Fibroblast of skin of right quadriceps (primary cell): ENCODE data around the gene DNMT3A.
A peak's percentile ranks its signal among the peaks of the same experiment; 100 is the strongest.
"Not testable (repeated sequence)": the region's sequence is repeated elsewhere in the genome, so short reads cannot be mapped to it uniquely, and the experiment has no call there.

Experiments
- DNase-seq: peaks from one replicate; pipeline ENCODE4 v3.0.0-alpha.2; 2013

DNMT3A gene

DNA sequence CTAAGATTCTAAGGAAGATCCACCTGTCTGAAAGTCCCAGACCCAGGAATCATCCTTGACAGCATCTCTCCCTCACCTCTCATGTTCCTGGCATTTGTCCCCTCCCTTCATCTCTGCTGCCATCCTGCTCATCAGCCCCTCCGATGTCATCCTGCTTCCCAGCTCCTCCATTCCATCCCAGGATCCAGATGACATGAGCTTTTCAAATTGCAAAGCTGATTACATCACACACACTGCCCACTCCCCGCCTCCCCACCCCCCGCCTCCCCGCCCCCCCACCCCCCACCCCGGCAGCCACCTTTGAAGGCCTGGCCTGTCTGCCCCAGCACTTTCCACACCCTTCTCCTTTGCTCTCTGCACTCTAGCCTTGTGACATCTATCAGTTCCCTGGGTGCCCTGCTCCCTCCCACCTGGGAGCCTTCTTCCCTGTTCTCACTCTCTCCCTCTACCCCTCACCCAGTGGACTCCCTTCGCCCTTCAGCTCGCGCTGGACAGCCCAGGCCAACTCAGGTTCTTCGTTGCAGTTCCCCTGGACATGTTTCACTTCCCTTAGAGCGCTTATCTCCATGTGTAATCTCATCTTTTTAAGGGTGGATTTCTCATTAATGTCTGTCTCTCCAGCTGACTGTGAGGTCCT lies 61.6 kb downstream of the DNMT3A start:
- DNase-seq = no peak

DNA sequence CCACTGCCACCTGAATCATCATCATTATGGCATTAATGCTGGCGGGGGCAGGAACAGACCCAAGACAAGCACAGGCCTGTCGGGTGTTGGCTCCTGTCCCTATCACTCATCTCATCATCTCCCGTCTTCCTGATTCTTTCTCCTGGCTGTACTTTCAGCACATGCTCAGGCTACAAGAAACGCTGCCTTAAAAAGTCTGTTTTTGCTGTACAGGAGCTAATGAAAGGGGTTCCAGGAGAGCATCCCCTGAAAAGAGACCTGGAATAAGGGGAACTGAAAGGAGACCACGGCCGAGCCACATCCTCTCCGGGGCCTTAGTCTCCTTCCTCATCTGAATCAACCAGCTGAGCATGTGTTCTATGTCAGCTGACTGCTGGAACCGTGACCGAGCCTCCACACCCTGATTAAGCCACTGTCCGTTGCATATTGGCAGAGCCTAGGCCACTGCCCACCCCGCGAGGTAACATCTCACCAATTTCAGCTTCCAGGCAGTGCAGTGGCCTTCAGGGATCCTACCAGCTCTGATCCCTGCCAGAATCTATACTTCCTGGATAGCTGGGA lies 62.6 kb downstream of the DNMT3A start:
- DNase-seq = no peak

- peak; percentile 22 for DNase-seq
Observed at GRCh38 chr2:25276569-25277465, 64.9 kb downstream of the DNMT3A start.

DNA sequence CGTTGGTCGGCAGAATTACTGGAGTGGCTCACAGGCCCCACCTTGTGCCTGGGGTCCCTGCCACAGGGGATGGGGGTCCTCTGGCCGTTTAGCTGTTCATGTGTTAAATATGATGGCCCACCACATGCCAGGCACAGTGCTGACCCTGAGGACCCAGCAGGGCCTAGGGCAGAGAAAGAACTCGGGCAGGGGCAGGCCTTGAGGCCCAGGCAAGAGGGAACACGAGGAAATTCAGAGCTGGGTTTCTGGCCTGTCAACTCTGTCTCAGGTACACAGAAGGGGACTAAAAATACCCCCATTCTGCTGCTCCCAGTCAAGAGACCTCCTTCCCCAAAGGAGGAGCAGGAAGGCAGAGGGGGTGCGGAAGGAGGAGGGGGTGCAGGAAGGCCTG lies 66.2 kb downstream of the DNMT3A start:
- DNase-seq = no peak

DNA sequence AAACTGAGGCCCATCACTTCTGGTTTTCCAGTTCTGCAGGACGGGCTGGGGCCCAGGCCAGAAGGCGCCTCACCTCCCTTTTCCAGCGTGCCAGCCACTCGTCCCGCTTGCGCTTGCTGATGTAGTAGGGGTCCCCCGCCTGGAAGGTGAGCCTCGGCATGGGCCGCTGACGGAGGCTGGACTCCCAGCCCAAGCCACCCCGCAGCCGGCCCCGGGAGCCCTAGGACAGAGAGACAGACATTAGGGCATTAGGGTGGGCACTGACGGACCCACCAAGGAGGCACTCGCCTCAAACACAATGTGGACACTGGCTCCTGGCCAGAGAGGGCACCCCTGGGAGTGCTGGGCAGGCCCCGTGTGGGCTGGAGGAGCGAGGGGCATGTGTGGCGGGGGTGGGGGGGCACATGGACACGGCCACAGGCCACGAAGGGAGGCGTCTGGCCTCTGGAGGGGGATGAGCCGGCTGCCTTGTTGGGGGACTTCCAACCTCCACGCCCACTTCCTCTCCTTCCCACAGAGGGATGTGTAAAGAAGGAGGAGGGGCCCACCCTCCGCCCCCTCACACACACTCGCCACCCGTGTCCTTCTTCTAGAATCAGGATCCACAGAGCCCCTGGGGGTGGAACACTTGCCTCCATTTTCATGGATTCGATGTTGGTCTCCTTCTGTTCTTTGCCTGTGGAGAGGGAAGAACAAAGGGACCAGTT lies 66.7 kb downstream of the DNMT3A start:
- DNase-seq = peak; percentile 32

DNA sequence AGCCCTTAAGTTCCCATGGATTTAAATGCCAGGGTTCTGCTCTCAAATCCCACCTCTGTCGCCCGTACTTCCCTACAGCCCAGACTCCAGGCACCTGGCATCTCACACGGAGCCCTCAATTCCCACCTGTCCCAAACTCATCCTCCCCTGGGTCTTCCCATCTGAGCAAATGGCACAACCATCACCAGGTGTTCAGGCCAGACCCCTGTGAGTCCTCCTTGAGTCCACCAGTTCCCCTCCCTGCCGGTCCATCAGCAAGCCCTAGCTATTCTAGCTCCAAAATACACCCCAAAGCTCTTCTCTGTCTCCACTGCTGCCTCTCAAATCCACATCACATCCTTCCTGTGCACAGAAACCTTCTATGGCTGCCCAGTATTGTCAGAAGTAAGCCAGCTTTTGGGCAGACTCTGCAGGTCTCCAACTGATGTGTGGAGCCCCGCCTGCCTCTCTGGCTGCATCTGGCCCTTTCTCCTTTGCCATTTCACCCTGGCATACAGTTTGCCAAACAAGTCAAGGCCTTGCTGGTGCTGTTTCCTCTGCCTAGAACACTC lies 67.7 kb downstream of the DNMT3A start:
- DNase-seq = no peak

DNA sequence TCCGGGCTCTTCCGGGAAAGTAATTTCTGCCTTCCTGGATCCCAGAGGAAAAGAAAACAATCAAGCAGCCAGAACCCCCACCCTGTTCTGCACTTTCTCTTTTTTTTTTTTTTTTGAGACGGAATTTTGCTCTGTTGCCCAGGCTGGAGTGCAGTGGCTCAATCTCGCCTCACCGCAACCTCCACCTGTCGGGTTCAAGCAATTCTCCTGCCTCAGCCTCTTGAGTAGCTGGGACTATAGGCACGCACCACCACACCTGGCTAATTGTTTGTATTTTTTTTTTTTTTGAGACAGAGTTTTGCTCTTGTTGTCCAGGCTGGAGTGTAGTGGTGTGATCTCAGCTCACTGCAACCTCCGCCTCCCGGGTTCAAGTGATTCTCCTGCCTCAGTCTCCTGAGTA lies 69.0 kb downstream of the DNMT3A start:
- not testable (repeated sequence) for DNase-seq

DNA sequence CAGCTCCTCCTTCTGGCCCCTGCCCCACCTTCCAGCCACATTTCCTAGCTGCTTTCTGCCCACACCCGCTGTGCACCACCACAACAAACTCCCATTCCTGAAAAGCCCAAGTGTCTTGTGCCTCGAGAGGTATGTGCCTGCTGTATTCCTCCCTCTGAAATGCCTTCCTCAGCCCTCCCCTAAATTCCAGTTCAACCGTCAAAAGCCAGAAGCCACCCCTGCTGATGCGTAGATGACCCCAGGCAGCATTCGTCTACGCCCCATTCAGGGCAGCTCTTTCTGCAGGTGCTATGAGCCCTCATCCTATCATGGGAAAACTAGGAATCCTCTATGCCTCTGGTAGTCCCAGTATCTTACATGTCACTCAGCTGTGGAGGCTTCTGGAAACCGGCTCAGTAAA lies 71.7 kb downstream of the DNMT3A start:
- DNase-seq = no peak

GRCh38 chr2:25269233-25269632 lies 72.5 kb downstream of the DNMT3A start:
- no peak for DNase-seq

- no peak for DNase-seq
Observed at GRCh38 chr2:25268139-25268538, 73.6 kb downstream of the DNMT3A start.

- DNase-seq = no peak
Observed at GRCh38 chr2:25266399-25266798, 75.3 kb downstream of the DNMT3A start.

- no peak for DNase-seq
Observed at GRCh38 chr2:25265802-25266201, 75.9 kb downstream of the DNMT3A start.

DNA sequence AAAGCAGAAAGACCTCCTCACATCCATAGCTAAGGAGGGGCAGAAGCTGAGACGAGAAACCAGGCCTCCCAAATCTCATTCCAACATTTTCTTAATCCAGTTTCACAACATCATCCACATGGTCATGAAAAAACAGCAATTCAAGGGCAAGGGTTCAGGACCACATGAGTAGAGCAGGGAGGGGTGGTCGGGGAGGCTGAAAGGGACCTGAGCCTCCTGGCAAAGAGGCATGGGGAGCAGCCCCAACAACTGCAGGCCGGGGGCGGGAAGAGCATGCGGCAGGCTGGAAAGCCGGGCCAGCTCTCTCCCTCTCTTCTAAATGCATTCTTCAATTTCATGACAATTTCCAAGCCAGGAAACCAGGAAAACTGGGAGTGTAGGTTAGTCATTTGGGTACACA lies 76.7 kb downstream of the DNMT3A start:
- no peak for DNase-seq

- DNase-seq = no peak
Observed at GRCh38 chr2:25262288-25262687, 79.4 kb downstream of the DNMT3A start.

DNA sequence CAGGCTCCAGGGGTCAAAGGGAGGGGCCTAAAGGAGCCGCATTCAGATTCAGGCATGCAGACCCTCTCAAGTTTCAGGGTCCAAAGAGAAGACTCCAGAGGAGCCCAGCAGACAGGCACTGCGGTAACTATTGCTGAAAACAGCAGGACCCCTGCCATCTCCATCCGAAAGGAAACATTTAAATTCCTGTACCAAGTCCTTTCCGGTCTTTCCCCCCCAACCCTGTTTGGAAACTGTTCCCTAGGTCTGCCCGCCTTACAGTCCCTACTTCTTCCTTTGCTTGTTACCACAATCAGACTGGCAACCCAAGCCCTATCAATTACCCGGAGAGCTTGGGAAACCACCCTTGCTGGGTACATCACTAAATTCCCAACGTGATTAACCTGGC lies 82.0 kb downstream of the DNMT3A start:
- no peak for DNase-seq

GRCh38 chr2:25258847-25259736 lies 82.6 kb downstream of the DNMT3A start:
- no peak for DNase-seq

DNA sequence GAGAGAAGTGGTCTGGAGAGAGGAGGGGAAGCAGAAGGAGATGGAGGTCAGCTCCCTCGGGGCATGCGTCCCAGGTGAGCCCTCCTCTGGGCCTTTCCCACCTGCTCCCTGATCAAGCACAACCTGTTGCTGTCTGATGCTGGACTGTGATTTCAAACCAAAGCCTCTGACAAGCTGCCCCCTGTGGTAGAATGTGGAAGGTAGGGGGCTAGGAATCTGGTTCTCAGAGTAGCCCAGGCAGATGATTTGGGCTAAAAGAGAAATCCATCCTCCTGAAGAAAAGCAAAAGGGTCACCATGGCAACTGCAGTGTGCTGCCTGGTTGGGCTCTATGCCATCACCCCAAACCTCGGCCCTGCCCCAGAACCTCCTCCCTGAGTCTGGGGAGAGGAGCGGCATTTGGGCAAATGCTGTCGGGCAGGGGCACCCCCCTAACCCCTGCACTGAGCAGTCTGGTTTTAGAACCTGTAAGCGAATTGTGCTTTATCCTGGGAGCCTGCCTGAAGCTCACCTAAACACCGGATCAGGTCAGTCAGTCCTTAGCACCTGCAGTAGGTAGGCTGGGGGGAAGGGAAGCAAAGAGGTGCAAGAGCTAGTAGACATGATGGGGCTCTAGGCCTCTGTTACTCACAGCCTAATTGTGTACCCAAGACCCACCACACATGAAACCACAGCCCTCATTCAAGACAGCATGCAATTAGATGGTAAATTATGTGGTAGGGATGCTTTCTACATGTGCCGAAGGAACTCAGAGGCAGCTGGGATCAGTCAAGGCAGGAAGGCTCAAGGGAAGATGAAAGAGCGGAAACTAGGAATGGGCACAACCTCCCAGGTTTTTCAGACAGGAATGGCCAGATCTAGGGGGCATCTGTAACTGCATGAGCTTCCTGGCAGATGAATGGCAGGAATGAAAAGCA lies 83.5 kb downstream of the DNMT3A start:
- no peak for DNase-seq

DNA sequence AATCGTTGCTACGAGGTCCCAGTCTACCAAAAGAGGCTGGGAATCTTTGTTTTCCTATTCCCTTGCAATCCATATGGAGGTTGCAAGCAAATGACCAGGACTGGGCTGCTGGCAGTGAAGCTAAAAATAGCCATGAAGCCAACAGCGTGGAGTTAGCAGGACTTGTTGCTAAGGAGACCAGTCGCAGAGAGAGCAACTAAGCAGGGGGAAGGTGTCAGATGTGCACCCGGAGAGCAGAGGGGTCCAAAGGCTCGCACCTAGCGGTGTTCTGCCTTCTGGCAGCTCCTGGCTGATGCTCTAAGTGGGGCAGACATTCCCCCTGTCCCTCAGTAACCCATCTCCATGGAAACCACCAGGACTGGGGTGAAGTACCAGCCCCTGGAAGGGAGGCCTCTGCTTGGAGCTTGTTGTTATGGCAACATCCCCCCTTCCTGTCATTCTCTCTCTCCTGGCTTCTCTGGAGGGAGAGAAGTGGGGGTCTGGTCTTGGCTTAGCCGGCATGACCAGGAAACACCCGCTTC lies 84.6 kb downstream of the DNMT3A start:
- peak; percentile 60 for DNase-seq

GRCh38 chr2:25256488-25256875 lies 85.2 kb downstream of the DNMT3A start:
- no peak for DNase-seq

- DNase-seq = no peak
Observed at GRCh38 chr2:25255745-25256487, 85.8 kb downstream of the DNMT3A start.
